Putamen (tissue), 1 donor: ENCODE measurements around the gene ASPSCR1.

ENCODE experiments used
- DNase-seq: peaks from one replicate; pipeline ENCODE4 v3.0.0-alpha.2; 2016; ENCODE audit warnings: low spot score

Gene ASPSCR1

DNA sequence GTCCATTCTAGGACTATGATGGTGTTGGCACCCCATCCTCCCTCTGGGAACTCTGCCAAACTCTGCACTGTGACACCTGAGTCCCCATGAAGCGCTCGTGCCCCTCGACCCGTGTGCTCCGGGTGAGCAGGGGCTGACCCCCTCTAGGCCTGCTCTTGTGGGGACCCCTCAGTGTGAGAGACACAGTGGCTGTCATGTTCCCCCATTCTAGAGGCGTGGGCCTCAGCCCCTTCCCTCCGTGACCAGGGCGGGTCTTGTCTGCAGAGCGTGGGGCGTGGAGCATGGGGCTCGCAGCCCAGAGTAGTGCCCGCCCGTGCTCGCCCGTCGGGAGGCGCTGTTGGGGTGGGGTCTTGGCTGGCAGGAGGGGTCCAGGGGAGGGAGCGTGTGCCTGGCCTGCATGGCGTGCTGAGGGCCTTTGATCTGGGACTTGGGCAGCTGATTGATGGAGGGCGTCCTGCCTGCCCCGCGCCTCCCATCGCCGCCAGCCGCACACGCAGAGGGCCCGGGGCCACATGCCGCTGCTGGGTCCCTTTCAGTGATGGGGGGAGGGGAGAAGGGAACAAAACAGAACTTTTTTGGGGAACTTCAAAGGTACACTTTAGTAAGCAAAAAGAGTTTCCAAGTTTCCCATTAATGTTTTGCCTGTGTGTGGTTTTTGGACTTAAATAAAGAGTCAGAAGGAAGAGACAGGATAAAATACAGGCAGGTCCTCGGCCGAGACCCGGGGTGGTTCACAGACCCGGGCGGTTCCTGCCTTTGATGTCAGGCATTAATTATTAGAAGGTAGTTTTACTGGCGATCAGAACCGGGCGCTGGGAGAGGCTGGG is 22.8 kb downstream of the ASPSCR1 start:
- DNase-seq = no peak

DNA sequence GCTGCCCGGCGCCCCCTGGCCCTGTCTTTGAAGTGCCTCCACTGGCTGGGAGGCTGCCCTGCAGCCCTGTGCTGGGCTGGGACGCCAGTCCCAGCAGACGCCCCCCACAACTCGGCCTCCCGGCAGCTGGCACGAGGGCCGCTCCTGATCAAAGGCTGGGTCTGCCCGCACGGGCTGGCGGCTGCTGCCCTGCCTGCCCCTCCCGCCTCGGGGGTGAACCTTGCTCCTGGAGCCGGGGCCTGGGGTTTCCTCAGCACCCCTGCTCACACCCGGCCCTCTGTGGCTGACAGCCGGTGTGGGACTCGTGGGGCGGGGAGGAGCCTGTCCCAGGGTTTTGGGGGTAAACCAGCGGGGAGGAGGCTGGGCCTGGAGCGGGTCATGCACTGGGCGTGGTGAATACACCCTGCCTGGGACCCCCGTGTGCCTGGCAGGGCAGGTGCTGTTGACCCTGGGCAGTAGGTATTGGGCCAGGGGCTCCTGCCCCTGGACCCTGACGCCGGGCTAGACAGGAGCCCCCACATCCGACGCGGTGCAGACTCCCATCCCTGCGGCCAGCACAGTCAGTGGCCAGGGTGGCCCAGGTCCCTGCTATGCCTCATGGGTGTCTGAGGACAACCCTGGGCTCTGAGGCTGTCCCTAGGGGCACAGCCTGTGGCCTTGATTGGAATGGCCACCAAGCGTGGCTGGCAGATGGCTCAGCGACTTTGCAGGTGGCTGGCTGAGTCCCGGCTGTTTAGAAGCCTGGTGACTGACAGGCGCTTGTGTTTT is 23.6 kb downstream of the ASPSCR1 start:
- no peak for DNase-seq

DNA sequence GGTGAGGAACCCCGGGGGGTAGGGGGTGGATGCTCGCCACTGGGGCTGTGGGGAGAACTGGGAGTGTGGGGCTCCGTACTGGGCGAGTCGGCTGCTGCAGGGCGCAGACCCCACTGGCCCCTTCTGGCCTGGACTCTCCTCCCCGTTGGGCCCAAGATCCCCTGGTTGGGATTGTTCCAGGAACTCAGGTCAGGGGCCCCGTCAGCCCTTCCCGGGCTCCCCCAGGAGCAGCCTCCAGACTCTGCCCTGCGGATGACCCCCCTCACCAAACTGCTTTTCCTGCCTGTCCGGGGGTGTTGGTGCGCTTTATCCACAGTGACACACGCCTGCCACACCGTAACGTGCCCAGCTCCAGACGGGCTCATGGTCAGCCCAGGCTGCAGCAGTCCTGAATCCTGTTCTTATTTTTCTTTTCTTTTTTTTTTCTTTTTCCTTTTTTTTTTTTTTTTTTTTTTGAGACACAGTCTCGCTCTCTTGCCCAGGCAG is 24.2 kb downstream of the ASPSCR1 start:
- DNase-seq = no peak

DNA sequence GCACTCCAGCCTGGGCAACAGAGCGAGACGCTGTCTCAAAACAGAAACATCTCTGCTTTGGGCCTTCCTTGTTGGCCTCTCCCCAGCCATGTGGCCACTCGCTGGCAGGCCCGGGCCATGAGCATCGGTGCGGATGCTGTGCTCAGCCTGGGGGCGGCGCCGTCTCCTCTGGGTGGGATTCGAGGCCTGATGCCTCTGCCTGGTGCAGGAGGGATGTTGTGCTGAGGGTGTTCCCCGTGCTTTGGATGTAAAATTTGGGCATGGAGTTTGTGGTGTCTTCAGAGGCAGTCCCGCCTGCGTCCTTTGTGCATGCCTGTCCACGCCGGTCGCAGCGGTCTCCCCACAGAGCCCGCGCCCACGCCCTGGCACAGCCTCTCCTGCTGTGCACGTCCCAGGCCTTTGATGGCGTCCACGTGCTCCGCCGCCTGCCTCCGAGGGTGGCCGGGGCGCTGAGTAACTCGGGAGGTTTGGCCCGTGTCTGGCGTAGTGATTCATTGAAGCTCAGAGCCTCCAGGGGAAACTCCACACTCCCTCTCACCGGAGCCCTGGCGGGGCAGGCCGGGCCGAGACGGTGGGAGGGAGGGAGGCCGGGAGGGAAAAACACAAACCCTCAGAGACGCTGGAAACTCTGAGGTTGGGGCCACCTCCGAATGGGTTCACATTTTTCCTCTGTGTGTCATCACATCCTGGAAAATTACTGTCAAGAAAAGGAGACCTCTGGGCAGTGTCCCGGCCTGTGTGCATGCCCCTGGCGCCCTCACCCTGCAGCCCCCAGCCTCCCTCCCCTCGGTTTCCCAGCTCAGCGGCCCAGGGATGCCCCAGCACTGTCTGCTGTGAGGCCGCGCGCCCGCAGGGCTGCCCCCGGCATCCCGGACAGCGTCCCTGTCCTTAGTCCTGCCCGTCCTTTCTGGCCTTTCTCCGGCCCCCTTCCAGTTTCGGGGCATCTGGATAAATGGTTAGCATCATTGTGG is 26.3 kb downstream of the ASPSCR1 start:
- no peak for DNase-seq

DNA sequence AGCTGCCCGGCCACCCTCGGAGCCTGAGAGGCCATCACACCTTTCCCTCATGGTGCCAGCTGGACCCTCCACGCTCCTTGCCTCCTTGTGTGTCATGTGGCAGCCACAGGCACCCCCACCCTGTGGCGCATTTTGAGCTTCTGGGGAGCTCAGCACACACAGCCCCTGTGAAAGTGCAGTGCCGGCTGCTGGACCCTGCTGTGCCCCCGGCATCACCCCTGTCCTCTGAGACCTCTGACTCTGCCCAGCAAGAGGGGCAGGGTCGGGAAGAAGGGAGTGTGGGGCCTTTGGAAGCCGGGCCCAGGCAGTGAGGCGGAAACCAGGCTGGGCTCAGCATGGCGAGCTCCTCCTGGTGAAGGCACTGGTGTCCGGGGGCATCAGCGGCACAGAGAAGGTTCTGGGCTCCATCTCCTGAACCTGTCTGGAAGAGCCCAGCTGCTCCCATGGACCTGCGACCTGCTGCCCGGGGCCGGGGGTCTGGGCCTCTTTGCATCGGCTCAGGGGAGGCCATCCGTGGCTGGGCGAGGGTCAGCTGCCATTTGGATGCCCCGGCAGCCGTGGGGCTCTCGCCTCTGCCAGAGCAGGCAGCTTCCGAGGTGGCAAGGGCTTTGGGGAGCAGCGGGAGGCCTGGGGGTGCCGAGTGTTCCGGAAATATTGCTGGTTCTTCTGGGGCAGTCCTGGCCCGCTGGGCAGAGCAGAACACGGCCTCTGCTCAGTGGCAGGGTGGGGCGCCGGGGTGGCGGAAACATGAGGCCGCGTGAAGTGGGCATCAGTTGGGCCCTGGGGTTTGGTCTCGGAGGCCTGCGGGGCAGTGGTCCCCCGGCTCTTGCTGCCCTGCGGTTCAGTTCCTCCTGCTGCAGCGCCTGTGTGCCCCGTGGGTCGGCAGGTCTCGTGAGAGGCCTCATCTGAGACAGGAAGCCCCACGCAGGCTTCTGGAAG is 27.4 kb downstream of the ASPSCR1 start:
- DNase-seq = no peak

DNA sequence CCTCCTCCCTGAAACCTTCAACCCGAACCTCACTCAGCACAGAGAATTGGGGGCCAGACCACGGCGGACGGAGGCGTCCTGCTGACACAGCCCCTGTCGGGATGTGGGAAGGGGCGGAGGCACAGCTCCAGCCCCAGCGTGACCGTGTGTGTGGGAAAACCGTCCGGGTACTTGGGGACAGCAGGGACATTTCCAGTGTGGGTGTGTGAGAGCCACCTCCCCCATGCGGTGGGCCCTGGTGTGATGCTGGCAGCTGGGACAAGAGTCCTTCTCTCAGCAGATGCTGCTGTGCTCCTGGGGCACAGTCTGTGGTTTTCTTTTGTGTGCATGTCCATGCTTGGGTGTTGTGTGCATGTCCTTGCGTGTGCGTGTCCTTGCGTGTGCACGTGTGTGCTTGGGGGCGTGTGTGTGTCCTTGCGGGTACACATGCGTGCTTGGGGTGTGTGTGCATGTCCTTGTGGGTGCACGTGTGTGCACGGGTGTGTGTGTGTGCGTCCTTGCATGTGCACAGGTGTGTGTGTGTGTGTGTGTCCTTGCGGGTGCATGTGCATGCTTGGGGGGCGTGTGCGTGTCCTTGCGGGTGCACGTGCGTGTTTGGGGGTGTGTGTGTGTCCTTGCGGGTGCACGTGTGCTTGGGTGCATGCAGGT is 28.4 kb downstream of the ASPSCR1 start:
- no peak for DNase-seq

DNA sequence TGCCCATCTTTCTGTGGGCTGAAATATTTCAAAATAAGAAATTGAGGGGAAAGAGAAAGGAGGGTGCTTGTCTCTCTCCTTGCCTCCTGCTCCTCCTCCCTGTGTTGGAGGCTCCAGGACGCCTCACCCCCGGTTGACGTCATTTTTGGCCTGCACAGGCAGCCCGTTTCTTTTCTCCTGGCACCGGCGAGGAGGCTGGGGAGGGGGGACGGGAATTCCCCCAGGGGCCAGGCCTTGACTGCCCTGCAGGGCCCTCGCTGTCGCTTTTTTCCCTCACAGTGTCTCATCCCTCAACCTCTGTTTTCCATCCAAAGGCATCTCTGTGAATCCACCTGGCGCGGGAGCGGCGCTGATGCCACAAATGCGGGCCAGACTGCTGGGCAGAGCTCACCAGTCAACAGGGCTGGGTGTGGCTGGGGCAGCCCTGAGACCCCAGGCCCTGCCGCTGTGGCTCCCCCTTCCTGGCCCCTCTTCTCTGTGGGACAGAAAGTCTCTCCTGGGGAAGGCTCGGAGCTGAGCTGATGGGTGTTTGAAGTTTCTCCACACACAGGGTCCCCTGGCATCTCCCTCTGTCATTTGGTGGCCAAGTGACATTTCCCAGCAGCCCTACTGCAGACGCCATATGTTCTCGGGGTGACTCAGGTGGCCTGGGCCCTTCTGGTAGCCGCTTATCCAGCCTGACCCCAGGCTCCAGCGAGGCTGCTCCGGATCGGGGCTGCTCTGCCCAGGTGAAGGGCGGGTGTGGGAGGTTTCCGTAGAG is 29.2 kb downstream of the ASPSCR1 start:
- no peak for DNase-seq

DNA sequence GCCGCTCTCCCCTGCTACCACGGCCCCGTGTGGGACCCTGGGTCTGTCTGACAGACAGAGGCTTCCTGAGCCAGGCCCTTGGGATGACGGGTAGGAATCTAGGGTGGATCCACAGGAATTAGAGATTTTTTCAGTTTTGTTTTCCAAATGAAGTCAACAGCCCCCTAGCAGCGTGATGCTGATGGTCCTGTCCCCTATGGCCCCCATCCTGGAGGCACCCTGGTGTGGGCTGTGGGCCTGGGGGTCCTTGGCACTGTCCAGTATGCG is 29.7 kb downstream of the ASPSCR1 start:
- DNase-seq = no peak

DNA sequence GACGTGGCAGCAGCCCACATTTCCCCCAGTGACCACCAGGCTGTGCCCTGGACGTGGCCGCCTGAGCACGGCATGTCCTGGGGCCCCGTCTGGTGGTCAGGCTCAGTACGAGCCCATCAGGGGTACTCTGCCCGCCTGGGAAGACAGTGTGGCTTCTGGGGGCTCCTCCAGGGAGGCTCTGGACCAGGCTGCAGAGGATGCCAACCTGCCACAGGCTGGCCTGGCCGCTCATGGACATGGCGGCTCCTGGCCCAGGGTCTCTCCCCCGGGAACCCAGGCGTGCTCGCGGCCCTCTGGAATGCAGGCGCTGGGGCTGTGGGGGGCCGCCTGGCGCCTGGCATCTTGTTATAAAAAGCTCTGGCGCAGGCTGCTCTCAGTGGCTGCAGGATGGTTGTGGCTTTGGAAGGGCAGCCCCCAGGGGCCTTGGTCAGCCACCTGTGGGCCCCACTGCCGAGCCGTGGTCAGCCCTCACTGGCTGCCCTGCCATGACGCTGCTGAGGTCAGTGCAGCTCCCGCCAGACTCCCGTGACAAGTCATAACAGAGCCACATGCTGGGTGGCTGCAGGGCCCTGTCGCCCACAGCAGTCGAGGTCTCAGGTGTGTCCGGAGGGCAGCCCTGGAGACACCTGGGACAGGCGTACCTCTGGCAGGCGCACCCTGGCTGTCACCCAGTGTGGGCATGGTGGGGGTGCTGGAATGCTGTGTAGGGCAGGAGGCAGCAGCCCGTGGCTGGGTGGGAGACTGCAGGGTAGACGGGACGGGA is 30.2 kb downstream of the ASPSCR1 start:
- DNase-seq = no peak

DNA sequence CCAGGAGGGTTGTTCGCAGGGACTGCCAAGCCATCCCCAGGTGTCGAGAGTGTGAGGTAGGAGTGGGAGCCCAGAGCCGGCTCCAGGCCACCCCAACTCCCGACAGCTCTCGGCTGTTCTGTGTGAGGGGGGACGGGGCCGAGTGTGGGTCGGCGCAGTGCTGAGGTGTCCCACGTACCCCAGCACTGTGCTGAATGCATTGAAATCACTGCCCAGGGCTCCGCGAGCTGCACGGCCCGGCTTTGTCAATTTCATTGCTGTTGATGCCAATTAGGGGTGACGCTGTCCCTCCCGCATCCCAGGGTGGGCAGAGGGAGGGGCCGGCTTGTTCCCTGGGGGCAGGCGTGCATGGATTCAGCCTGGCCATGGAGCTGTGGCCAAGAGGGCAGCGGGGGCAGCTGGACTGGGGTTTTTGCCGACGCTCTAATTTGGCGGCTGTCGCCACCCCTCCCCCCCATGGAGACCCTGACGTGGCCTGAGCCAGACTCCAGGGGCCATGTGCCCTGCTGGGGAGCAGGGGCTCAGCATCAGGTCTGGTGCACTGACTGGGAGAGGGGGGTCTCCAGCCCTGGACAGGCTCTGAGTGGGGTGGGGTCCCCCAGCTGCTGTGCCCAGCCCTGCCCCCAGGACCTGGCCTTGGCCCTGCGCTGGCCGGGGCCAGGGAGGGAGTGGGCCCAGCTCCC is 31.0 kb downstream of the ASPSCR1 start:
- DNase-seq = no peak

DNA sequence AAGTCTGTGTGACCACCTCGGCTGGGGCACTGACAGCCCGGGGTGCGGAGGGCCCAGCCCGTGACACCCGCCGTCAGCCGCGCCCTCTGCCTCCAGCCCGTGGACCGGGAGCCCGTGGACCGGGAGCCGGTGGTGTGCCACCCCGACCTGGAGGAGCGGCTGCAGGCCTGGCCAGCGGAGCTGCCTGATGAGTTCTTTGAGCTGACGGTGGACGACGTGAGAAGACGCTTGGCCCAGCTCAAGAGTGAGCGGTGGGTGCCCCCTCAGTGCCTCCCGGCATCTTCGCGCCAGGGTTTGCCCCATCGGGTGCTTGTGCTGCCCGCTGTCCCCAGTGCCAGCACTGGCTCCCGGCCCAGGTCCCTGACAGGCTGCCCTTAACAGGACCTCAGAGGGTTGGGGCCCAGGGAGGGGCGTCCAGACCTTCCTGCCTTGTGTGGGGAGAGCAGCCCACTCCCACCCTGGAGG is 31.5 kb downstream of the ASPSCR1 start:
- no peak for DNase-seq

DNA sequence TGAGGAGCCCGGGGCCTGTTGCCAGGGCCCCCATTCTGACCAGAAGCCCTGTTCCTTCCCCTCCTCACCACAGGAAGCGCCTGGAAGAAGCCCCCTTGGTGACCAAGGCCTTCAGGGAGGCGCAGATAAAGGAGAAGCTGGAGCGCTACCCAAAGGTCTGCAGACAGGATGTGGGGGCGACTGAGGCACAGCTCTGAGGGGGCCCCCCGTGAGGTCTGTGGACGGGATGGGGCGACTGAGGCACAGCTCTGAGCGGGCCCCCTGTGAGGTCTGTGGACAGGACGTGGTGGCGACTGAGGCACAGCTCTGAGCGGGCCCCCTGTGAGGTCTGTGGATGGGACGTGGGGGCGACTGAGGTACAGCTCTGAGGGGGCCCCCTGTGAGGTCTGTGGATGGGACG is 32.0 kb downstream of the ASPSCR1 start:
- DNase-seq = no peak

DNA sequence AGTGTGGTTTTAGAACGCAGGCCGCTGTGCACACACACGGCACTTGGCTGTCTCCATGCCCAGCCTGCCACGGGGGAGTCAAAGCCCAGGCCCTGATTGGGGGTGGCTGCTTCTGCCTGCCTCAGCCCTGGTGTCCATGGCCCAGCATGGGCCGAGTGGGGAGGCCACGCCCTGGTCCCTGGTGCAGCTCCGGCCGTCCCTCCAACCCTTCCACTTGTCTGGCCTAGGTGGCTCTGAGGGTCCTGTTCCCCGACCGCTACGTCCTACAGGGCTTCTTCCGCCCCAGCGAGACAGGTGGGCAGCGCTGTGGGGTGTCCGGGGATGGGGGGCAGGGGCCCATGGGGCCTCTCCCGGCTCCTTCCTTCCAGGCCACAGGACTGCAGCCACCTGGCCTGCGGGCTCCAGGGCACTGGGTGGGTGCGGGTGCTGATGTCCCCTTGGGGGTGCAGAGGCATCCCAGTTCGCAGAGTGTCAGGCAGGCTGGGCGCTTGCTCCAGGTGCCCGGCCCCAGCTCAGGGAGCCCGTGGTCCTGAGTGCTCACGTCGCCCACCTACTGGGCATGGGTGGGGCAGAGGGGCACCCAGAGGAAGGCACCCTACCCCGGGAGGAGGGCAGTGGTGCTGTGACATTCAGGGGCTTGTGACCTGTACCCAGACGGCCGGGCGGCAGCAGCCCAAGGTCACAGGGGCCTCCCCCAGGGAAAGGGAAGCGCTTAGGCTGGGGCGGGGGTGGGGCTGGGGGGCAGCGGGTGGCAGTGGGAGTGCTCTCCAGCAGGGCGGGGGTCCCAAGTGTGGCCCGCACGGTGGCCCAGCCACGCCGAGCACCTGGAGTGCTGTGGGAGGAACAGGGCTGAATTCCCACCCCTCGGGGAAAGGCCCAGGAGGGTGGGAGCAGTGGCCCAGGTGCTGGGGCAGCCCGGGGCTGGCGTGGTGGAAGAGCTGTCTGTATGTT is 33.4 kb downstream of the ASPSCR1 start:
- no peak for DNase-seq

DNA sequence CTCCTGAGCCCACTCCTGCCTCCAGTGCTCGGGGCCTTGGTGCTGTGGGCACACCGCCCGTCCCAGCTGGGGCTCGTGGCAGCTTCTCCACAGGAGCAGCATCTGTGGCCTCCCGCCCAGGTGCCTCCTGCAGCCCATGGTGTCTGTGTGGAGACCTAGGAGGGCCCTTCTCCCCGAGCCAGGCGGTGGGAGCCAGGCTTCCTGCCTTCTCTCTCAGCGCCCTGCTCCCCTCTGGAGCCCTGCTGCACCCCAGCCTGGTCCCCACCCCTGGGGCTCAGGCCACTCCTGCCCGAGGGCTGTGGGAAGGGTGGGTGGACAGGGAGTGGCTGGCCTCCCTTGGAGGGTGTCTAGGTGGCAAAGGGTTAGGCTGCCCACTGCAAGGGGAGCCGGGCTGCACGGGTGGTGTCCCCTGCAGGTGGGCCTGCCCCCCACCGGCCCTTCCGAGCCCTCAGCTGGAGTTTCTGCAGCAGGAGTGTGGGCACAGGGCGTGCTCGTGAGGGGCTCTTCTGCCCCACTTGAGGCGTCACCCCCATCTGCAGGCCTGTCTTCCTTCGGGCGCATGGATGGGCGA is 34.3 kb downstream of the ASPSCR1 start:
- DNase-seq = no peak

DNA sequence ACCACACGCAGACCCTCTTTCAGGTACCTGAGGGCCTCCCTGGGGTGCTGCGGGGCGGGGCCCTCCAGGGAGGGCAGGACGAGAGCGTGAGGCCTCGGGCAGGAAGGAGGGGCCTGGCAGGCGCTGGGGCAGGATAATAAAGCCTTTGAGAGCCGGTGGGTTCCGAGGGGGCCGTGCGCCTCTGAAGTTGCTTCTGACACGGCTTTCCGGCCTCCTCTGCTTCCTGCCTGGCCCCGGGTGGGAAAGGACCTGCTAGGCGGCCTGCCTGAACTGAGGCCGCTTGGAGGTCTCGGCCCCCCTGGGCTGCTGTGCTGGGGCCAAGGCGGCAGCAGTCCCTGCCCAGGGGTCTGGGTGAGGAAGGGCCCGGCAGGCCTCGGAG is 34.8 kb downstream of the ASPSCR1 start:
- DNase-seq = no peak

DNA sequence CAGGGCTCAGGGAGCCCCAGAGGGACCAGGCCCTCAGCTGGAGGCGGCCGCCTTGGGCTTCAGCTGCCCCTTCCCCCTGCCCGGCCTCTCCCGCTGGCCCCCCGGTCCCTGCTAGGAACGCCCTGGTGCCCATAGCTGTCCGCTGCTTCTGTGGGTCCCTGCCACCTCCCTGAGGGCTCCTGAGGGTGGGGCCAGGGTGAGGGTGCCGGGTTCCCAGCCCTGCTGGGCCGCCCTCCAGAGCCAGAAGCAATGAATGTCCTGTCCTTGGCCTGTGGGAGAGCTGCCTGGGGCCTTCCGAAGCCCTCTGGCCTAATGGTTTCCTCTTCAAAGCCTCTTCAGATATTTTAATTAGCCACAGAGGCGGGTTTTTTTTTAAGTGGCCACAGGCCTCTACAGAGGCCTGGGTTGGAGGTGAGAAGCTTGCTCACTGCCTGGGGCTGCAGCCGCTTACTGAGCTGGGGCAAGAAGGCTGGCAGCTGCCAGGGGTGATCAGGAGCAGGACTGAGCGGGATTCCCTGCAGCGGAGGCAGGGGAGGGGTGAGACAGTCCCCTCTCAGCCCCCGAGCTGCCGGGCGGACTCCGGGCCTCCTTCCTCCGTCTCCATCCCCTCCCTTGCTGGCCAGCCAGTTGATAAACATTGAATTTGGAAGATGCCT is 35.3 kb downstream of the ASPSCR1 start:
- no peak for DNase-seq
